NCI-H1105 (cell line): ENCODE measurements around the gene PKMYT1.
A peak's percentile ranks its signal among the peaks of the same experiment; 100 is the strongest.

Experiments used
- DNase-seq: peaks from one replicate; lab custom pipeline; 2025; lab: John Stamatoyannopoulos, UW

The PKMYT1 gene

DNA sequence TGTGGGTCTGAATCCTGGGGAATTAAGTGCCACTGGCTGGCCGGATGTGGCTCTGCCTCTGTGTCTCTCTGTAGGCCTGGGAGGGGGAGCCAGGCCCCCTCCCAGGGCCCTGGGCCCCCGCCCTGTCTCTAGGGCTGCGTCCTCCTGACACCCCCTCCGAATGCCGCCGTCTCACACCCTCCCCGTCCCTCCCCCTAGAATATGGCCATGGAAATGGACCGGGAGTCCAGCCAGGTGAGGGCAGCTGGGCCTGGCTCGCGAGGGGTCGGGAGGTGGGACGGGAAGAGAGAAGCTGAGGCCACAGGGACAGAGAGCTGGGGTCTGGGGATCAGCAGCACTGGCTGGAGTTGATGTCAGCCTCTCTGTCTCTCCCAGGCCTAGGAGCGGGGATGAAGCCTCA, 16.1 kb upstream of the PKMYT1 start:
- DNase-seq: no peak

DNA sequence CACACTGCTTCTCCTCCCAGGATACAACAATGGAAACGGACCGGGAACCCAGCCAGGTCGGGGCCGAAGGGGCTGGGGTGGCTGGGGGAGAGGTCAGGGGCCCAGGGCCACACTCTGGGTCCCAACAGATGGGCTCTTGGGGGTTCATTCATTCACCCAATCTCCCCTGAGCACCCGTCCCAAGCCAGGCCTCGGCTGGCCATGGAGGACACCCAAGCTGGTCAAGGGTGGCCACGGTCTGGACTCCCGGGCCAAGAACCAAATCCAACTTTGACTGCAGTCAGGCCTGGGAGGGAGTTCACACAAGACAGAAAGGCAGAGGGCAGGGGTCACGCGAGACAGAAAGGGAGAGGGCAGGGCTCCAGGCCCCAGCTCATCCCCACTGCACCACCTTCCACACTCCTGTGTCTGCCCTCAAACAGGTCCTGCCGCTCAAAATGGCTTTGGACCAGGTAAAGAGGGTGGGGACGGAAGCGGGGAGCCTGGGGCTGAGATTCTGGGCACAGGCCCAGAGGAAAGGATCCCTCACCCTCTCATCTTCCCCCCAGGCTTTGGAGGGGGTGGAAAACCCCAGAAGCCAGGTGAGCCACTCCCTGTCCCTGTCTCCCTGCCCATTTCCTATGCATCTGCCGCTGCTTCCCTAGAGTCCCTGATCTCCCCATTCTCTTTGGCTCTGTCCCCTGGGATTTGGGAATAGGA, 12.3 kb upstream of the PKMYT1 start:
- DNase-seq: no peak

DNA sequence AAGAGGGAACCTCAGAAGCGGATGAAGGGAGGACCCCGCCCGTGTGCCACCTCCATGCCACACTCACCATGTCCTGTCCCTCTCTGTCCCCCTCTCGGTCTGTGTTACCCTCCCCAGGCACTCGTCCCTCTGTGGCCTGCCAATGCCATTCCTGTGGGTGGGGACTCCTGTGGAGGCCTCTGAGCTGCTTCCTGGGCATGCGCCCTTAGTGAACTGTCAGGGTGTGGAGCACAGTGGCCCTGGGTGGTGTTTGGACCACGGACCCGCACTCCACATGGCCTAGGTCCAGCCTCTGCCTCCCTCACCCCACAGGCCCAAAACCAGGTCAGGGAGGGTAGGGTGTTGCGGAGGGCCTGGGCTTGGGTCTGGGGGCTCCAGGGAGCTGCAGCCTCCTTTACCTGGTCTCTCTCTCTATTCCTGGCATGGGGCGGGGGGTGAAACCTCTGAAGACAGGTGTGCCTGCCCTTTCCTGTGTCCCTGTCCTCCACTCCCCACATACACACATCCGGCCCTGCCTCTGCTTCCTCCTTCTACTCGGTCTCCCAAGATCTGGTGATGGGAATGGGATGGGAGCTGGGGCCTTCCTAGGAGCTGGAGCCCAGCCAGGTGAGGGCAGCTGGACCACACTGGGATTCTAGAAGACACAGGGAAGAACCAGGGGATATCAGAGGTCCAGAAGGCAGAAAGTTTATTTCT, 11.5 kb upstream of the PKMYT1 start:
- DNase-seq: no peak

DNA sequence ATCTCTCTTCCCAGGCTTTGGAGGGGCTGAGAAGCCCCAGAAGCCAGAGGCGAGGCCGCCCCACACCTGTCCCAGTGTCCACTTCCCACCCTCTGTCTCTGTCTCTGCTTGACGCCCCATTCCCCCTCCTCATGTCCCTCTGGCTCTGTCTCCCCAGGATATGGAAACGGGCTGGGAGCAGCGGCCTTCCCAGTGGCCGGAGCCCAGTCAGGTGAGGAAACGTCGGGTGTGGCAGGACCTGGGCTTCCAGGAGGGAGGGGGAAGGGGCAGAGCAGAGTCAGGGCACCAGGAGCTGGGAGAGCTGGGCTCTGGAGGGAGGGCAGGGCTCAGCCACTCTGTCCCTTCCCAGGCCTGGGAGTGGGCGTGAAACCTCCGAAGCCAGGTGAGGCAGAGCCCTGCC, 10.6 kb upstream of the PKMYT1 start:
- no peak for DNase-seq

DNA sequence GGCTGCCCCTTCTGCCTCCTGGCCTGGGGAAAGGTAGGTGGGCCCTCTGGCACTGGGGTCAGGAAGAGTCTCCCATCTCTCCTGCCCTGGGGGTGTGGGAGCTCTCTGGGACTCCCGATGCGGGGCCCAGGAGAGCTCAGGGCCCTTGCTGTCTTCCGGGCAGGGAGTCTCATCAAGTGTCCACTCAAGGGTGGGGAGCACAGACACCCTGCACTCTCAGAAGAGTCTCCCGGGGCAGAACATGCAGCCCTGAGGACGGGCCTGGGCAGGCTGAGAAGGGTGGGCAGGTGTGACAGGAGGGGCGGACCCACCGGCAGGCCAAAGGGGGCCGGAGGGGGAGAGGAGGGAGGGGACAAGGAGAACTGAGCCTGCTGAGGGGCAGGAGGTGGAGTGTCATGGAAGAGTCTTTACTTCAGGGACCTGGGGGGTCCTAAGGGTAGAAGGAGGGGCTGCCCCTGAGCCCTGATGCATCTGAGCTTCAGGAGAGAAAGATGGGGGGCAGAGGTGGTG, 8.4 kb upstream of the PKMYT1 start:
- DNase-seq: no peak

DNA sequence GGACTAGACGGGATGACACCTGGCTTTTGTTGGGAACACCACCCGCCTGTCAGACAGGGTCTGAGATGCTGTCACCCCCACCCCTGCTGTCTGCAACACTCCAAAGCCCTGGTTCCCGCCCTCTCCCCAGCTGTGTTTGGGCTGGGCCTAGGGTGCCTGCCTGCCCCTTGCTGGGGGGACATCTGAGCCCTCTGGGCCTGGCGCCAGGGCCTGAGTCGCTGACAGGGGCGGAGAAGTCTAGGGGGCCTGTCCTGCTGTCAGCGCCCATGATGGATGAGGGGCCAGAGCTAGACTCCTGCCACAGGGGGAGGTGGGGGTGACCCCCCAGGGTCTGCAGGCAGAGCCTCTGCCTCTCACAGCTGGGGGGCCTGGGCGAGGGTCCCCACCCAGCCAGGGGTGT, 7.6 kb upstream of the PKMYT1 start:
- no peak for DNase-seq

DNA sequence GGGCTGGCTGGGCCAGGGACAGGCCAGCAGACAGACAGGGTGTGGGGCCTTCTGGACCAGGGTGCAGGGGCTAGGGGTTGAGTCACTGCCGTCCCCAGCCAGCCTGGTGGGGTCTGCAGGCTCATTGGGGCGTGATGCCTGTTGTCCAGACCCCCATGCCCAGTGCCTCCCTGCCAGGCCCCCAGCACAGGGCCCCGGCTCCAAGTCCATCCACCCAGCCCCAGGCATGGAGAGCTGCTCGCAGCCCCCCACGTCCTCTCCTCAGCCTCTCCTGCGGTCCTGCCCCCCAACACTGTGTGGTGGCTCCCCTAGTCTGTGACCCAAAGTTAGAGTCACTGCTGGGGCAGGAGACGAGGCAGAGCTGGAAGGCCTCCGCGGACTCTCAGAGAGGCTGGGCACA, 7.0 kb upstream of the PKMYT1 start:
- DNase-seq: no peak

DNA sequence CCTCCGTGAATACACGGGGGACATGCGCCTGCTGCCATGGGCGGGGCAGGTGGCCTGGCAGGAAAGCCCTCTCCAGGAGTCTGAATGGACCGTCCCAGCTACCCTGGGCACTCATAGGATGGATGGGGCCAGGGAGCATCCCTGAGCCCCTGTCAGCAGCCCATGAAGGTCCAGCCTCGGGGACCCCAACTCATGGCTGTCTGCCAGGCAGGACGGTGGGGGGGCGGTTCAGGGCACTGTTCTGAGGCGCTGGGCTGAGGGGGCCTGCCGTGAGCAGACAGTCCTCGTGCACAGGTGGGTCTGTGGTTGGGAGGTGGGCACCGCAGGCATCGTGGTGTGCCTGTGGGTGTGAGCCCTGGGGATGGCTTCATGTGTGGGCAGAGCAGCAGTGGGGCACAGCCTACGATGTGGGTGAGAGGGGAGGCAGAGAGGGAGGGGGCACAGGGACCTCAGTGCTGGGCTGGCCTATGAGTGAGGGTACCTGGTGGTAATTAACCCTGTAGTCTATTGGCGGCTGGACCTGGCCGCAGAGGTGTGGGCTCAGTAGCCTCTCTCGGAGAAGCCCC, 6.5 kb upstream of the PKMYT1 start:
- no peak for DNase-seq

DNA sequence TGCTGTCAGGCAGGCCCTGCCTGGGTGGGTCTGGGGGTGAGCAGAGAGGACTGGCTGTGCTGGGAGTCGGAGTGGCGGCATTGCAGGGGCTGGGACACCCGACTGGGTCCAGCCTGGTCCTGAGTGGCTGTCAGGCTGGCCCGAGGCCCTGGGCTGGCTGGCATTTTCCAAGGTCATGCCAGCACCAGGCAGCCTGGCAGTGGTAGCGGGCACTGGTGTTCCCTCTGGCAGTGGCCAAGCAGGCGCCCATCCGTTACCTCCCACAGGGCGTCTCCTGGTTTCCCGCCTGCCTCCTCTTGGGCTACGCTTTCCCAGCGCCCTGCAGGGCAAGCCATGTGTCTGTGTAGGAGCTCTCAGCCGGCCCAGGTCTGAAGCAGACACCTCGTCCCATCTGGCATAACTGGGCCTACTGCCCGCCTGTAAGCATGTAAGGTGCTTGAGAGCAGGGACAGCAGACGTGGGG, 5.7 kb upstream of the PKMYT1 start:
- no peak for DNase-seq

DNA sequence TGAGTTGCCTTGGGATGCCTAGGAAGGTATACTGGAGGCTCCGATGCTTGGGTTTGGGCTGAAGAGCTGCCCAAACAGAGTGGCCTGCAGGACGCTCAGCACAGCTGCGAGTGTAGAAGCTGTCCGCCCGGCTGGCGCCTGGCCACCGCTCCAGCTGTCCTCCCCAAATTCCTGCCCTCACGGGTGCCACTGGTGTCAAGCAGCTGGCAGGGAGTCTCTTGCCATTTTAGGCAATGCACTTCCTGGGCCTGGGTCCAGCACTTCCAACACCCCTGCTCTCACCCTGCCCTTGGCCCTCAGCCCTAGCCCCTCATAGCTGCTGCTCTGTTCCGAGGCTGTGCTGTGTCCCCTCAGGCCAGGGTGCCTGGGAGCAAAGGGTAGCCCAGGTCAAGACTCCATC, 5.2 kb upstream of the PKMYT1 start:
- no peak for DNase-seq

DNA sequence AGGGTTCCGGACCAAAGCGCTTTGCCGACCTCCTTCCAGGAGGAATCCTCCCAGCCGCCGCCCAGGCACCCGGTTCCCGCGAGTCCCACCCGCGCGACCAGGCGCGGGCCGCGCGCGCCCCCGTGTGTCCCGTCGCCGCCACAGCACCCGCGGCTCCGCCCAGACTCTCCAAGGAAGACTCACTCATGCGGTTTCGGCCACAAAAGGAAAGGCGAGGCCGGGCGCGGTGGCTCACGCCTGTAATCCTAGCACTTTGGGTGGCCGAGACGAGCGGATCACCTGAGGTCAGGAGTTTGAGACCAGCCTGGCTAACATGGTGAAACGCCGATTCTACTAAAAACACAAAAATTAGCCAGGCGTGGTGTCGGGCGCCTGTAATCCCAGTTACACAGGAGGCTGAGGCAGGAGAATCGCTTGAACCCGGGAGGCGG, 3.5 kb upstream of the PKMYT1 start:
- DNase-seq: no peak

DNA sequence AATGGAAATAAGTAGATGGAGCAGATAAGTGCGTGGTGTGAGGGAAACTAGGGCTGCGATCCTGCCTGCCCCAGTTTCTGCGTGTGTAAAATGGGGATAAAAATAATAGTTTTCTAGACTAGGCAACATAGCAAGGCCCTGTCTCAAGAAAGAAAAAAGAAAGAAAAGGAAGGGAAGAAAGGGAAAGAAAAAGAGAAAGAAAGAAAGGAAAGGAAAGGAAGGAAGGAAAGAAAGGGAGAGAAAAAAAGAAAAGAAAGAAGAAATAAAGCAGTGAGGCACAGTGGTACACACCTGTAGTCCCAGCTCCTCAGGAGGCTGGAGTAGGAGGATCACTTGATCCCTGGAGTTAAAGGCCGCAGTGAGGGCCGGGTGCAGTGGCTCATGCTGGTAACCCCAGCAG, 2.2 kb upstream of the PKMYT1 start:
- DNase-seq: no peak

DNA sequence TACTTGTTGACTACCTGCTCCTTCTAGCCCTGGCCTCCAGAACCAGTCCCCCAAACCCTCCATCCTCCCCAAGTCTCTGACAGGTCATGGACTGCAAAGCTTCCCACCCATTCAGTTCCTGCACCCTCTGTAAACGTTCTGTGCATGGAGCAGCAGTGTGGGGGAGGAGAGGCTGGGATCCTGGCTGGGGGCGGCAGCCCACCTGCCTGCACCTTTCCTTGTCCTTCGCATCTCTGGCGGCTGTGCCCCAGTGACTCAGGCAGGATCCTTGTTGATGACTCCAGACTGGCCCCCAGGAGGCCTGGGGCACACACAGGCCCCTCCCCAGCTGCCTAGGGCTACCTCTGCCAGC, 1.6 kb upstream of the PKMYT1 start:
- DNase-seq: no peak

DNA sequence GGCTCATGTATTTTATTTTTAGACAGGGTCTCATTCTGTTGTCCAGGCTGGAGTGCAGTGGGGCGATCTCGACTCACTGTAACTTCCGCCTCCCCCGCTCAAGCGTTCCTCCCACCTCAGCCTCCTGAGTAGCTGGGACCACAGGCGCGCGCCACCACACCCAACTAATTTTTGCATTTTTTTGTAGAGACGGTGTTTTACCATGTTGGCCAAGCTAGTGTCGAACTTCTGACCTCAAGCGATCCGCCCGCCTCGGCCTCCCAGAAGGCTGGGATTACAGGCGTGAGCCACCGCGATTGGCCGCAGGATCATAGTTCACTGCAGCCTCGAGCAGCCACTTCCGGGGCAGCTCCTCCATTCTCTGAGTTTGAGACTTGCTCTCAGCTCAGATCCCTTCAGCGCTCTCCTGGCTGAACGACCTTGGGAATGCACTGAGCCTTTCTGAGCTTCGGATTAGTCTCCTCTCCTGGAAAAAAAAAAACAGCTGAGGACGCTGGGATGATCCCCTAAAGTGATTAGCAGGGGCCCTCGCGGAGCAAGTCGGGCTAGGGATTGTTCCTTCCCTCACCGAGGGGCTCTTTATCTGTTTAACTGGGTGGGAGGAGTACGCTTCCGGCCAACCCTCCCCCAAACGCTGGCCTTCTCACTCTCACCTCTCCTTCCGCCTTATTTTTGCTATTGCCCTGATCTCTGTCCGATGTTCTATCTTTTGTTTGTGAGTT, 1.1 kb upstream of the PKMYT1 start:
- no peak for DNase-seq

DNA sequence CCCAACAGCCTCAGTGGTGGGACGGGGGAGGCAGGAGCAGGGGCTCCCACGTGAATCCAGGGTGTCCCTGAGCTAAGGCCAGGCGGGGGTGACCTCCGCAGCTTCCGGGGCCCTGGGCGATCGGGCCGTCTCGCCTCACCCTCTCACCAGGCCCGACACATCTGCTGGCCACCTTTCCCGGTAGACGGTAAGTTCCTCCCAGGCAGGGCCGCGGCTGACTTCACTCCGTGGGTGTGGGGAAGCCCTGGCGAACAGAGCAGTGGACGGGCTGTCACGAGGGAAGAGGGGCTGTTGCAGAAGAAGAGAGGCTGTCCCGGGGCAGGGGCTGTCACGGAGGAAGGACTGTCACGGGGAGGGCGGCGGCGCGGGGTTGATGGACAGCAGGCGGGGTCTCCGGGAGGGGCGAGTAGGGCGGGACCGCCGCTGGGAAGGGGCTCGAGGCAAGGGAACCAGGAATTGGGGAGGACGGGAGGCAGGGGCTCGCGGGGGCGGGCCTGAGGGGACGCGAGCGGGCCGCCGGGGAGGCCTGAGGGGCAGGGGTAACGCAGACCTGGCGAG, 498 bp downstream of the PKMYT1 start:
- no peak for DNase-seq

DNA sequence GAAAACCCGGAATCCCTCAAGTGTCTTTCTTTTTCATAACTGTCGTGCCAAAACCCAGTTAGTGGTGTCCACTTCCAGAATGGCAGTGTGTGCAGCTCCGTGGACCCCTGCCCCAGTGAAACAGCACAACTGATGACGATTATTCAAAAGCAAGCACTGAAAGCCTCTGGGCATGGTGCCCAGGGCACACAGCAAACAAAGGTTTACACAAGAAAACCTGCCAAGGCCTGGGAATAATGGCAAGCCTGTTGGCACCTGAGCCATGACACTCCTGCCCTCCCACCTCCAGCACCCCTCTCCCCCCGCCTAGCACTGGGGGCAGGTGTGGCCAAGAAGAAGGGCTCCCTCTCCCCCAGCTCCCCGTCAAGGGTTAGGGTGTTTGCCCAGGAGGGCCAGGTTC, 2.8 kb downstream of the PKMYT1 start:
- DNase-seq: peak; percentile 73

DNA sequence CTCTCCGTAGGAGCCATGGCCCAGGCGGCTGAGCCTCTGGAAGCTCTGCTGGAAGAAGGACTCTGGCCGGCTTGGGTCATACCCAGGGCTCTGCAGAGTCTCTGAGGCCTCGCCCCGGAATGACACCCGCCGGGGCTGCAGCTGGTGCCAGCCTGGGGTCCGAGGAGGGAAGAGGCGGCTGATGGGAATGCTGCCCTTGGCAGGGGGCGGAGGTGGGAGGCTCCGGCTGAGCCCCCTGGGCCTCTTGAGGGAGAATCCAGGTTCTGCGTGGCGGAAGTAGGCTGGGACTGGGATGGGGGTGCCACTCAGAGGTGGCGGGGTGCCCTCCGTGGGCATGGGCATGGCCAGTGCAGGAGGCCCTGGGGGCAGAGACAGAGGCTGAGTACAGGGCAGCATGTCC, 3.6 kb downstream of the PKMYT1 start:
- no peak for DNase-seq

DNA sequence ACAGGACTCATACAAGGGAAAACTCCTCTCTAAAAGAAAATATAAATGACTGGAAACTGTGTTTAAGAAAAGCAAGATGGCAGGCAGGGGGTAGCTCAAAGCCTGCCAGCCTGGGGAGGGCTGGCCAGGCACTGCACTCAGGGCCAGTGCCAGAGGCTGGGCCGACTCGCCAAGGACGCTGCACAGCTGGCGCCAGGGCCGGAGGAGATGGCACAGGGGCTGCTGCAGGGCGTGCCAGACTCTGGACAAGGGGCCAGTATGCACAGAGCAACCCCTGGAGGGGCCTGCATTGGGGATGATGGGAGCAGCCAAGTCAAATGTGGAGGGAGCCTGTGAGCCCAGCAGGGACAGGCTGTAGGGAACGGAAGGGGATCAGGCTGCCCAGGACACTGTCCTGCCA, 4.0 kb downstream of the PKMYT1 start:
- no peak for DNase-seq

DNA sequence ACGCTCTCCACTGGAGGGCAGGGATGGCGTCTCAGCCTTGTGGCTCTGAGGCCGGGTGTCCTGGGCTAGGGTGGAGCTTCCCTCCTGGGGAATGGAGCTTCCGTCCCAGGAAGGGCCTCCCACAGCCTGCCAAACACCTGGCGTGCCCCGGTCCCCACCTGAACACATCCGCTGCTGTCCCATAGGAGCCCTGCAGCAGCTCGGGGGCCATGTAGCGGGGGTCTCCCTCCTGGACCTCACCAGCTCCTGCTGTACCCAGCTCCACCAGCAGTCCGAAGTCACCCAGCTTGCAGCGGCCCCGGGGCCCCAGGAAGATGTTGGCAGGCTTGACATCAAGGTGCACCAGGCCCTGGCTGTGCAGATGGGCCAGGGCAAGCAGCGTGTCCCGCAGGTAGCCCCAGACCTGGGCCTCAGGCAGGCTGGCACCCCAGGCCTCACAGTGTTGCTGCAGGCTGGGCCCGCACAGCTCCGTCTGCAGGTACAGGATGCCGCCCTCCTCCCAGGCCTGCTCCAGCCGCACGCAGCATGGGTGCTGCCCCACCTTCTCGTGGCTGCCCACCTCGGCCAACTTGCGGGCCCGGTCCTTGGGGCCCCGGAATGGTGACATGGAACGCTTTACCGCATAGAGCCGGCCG, 5.0 kb downstream of the PKMYT1 start:
- DNase-seq: no peak

DNA sequence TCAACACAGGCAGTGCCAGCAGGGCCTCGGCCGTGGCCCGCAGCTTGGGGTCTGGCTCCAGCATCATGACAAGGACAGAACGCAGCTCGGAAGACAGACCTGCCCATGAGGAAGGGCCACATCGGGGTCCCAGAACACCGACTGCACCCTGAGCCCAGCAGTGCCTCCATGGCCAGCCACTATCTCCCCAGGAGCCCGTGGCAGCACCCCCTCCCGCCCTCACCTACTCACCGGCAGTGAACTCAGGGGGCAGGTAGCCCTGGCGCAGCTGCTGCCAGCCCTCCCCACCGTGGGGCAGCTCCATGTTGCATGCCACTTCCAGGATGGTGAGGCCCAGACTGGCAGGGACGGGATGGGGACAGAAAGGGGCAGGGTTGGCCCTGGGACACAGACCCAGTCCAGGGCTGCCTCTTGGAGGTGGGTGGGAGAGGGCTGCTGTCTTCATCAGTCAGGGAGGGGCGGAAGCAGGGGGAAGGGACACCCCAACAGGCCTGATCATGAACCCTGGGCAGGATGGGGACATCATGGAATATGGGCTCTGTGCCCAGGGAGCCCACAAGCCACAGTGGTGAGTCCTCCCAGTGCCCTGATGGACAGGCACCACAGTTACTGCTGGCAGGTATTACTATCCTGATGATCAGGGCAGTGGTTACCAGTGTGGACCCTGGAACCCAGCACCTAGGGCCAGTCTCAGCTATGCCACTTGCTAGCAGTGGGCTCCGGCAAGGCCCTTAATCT, 5.8 kb downstream of the PKMYT1 start:
- DNase-seq: no peak

DNA sequence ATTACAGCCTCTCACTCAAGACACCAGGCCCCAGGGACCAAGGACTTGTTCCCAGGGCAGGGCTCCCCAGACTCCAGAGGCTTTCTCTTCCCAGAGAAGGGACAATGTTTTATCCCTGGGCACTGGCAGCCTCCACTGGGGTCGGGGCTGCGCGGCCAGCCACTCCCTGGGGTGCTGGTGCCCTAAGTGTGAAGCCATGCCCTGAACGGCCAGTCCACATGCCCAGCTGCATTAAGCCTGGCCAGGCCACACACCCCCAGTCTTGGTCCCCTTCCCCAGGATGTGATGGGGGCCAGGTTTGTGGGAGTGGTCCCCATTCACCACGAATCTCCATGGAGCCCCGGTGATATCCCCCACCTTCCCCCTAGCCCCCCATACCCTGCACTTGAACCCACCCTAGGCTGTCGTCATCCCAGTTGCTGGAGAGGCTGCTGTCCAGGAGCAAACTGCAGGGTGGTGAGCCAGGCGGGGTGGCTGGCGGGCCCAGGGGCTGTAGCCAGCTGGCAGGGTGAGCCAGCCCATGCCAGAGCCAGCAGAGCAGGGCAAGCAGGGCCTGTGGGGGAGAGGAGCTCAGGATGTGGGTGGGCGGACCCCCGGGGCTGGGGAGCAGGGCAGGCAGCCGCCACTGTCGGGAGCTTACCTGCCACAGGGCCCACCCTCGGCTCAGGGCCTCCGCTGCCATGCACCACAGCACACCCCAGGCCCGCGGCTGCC, 6.5 kb downstream of the PKMYT1 start:
- DNase-seq: no peak
